OCI-LY7 (cell line): ENCODE data around the gene CD70. TPM values are rescaled to one million over a fixed set of nuclear protein-coding genes. Genes with fewer than 3 reads are reported as not detected.
A peak's percentile ranks its signal among the peaks of the same experiment; 100 is the strongest.
"Not testable (repeated sequence)": the region's sequence is repeated elsewhere in the genome, so short reads cannot be mapped to it uniquely, and the experiment has no call there.

ENCODE experiments used
- BruUV-seq: library from RNA; stranded (reverse); fragments of 400-500 nt; replicated peaks from 2 replicates; lab custom pipeline; 2021; lab: Mats Ljungman, UMichigan
- CTCF ChIA-PET: fragments of 300-600 bp; sonication (Branson Sonifier 250); formaldehyde crosslinking; loops from one replicate; lab custom pipeline; 2022; ENCODE audit warnings: antibody characterized with exemption; ENCODE audit not compliant: unreplicated experiment; lab: Charles Lee
- POLR2A ChIA-PET: fragments of 300-600 bp; sonication (Branson Sonifier 250); formaldehyde crosslinking; loops from one replicate; lab custom pipeline; 2022; ENCODE audit warnings: antibody characterized with exemption; lab: Charles Lee
- DNase-seq: peaks from one replicate; pipeline ENCODE4 v3.0.0-alpha.2; 2015; ENCODE audit warnings: low spot score
- H2AFZ ChIP-seq: fragments of 200-600 bp; sonication (generic), shearing (Covaris generic); 2 replicates; pipeline ENCODE4 v1.6.1; 2014; ENCODE audit warnings: mild to moderate bottlenecking, antibody characterized with exemption, low read length, moderate library complexity
- H3K27ac ChIP-seq: fragments of 200-600 bp; sonication (generic); 2 replicates; pipeline ENCODE4 v1.5.1; 2014; ENCODE audit warnings: mixed run types, low read depth, mild to moderate bottlenecking, moderate library complexity, low read length, inconsistent platforms; ENCODE audit not compliant: poor library complexity, severe bottlenecking
- H3K36me3 ChIP-seq: fragments of 200-600 bp; sonication (generic); 2 replicates; pipeline ENCODE4 v1.6.1; 2014; ENCODE audit warnings: mild to moderate bottlenecking, antibody characterized with exemption, low read length, moderate library complexity, mixed read lengths; ENCODE audit not compliant: insufficient read depth
- H3K4me1 ChIP-seq: fragments of 200-600 bp; sonication (generic); 2 replicates; pipeline ENCODE4 v1.5.1; 2014; ENCODE audit warnings: mild to moderate bottlenecking, low read length; ENCODE audit not compliant: insufficient read depth, poor library complexity, severe bottlenecking
- H3K4me2 ChIP-seq: fragments of 200-600 bp; sonication (generic); 2 replicates; pipeline ENCODE4 v1.6.1; 2014; ENCODE audit warnings: mild to moderate bottlenecking, low read length
- H3K4me3 ChIP-seq: fragments of 200-600 bp; sonication (generic); 2 replicates; pipeline ENCODE4 v1.5.1; 2014; ENCODE audit warnings: mild to moderate bottlenecking, low read depth, low read length; ENCODE audit not compliant: poor library complexity, severe bottlenecking
- H3K79me2 ChIP-seq: fragments of 200-600 bp; sonication (generic); 2 replicates; pipeline ENCODE4 v1.6.1; 2016; ENCODE audit warnings: low read depth, mild to moderate bottlenecking, low read length, moderate library complexity, mixed read lengths; ENCODE audit not compliant: insufficient read depth
- H3K9me2 ChIP-seq: fragments of 200-600 bp; sonication (generic); 2 replicates; pipeline ENCODE4 v1.6.1; 2016; ENCODE audit warnings: mild to moderate bottlenecking, low read length, mixed read lengths; ENCODE audit not compliant: insufficient read depth
- H3K9me3 ChIP-seq: fragments of 200-600 bp; sonication (generic); 2 replicates; pipeline ENCODE4 v1.6.1; 2014; ENCODE audit warnings: mild to moderate bottlenecking, mixed run types, low read length, mixed read lengths
- H4K20me1 ChIP-seq: fragments of 200-600 bp; sonication (generic); 2 replicates; pipeline ENCODE4 v1.6.1; 2014; ENCODE audit warnings: mild to moderate bottlenecking, antibody characterized with exemption, low read length, moderate library complexity, mixed read lengths; ENCODE audit not compliant: insufficient read depth
- CTCF ChIP-seq: fragments of 200-600 bp; sonication (generic); conservative IDR thresholded peaks from 2 replicates; pipeline ENCODE4 v1.5.1; 2014; ENCODE audit warnings: mild to moderate bottlenecking, antibody characterized with exemption, low read length, moderate library complexity, mixed read lengths
- EZH2phosphoT487 ChIP-seq: fragments of 200-600 bp; sonication (generic); IDR thresholded peaks from 2 replicates; pipeline ENCODE4 v1.6.1; 2018; ENCODE audit warnings: low read depth, borderline replicate concordance, mild to moderate bottlenecking, mixed run types, antibody characterized with exemption, low read length, moderate library complexity, mixed read lengths
- intact Hi-C: fragments of 100-400 bp; cut with micrococcal nuclease; formaldehyde crosslinking; loops from one replicate; pipeline ENCODE4 v1.10.0; 2022; ENCODE audit not compliant: unreplicated experiment
- total RNA-seq, 2 experiments: library from RNA; depleted of rRNA in 1 of 2; stranded (reverse); fragments of >200 nt in 1 of 2; shearing (Covaris generic) in 1 of 2; gene quantifications; 2 replicates each; pipeline ENCODE4 v1.2.3, GENCODE V29; 2014 to 2022

CD70 gene
- total RNA-seq, 2 experiments from 2014 or later = 88.2 to 165 TPM

- H3K4me2 ChIP-seq, H3K36me3 ChIP-seq, H3K79me2 ChIP-seq, H3K9me3 ChIP-seq, H3K27ac ChIP-seq, H3K4me3 ChIP-seq, DNase-seq, H2AFZ ChIP-seq, BruUV-seq, CTCF ChIA-PET, H4K20me1 ChIP-seq, H3K9me2 ChIP-seq: not testable (repeated sequence)
- H3K4me1 ChIP-seq = peaks cover 33% of the 10 kb centered on the region
- intact Hi-C loops = loop anchor here (1.0 to 2.0 kb wide), 3 partner anchors 43 to 117 kb away; partner anchors contain the start of genes CD70 and GPR108
- POLR2A ChIA-PET = interaction anchor here (0.6 kb wide), 1 partner anchor 159 kb away, joined by 6 read pairs; no protein-coding TSS in a partner anchor
- TF ChIP-seq CTCF = peak; percentile 59; the same call in 1 of the 2 replicates
These were observed 42.5 kb upstream of the CD70 start for GRCh38 chr19:6633456-6633813.

- H3K9me2 ChIP-seq, H3K79me2 ChIP-seq, BruUV-seq, H4K20me1 ChIP-seq, H3K4me3 ChIP-seq, H3K36me3 ChIP-seq, H2AFZ ChIP-seq, H3K27ac ChIP-seq, CTCF ChIA-PET: not testable (repeated sequence)
- Histone ChIP-seq H3K4me1 (peaks cover 33% of the 10 kb centered on the region), H3K4me2 (peak overlapping the region; percentile 8; the same call in 1 of the 2 replicates), H3K9me3 (peaks cover 10% of the 10 kb centered on the region; the same call in 1 of the 2 replicates)
- DNase-seq = peak; percentile 83
- POLR2A ChIA-PET = interaction anchor here (0.6 kb wide), 1 partner anchor 159 kb away, joined by 6 read pairs; no protein-coding TSS in a partner anchor
- TF ChIP-seq CTCF = peak; percentile 82
- intact Hi-C loops = loop anchor here (1.0 to 2.0 kb wide), 4 partner anchors 42 to 230 kb away; partner anchors contain the start of genes CD70 and GPR108
These were observed 42.0 kb upstream of the CD70 start for GRCh38 chr19:6632747-6633455.

- Histone ChIP-seq H3K27ac (peak overlapping the region; percentile 7), H3K4me2 (peak overlapping the region; percentile 3; the same call in 1 of the 2 replicates), H3K79me2 (no peaks in the 10 kb centered on the region), H3K9me3 (peaks cover 16% of the 10 kb centered on the region; the same call in 1 of the 2 replicates), H3K36me3 (no peaks in the 10 kb centered on the region), H4K20me1 (no peaks in the 10 kb centered on the region), H3K4me3 (no peak overlapping the region), H2AFZ (no peak overlapping the region), H3K4me1 (peaks cover 33% of the 10 kb centered on the region), H3K9me2 (no peaks in the 10 kb centered on the region)
- intact Hi-C loops = loop anchor here (1.0 to 2.0 kb wide), 3 partner anchors 41 to 231 kb away; partner anchors contain the start of genes CD70 and GPR108
- no TSS peak for BruUV-seq
- TF ChIP-seq EZH2phosphoT487 (no peak), CTCF (peak; percentile 99)
- DNase-seq = peak; percentile 92
- ChIA-PET CTCF (no interaction called here), POLR2A (no interaction called here)
These were observed 41.2 kb upstream of the CD70 start for GRCh38 chr19:6632002-6632621.
